Keratinocyte (primary cell): ENCODE results near the gene TBC1D12.

ENCODE experiments used
- CTCF ChIP-seq, 3 experiments: IDR thresholded peaks in 1 of 3; conservative IDR thresholded peaks in 1 of 3; optimal IDR thresholded peaks in 1 of 3; 2 replicates in 2 of 3; 3 replicates in 1 of 3; pipeline versions ENCODE3 to v1.5.1; 2011; ENCODE audit warnings: low read length in 3 of 3, mild to moderate bottlenecking in 3 of 3, moderate library complexity in 2 of 3, control low read depth in 1 of 3, inconsistent platforms in 1 of 3; ENCODE audit not compliant: insufficient read depth in 2 of 3; ENCODE audit errors: extremely low read depth in 1 of 3
- EZH2 ChIP-seq: IDR thresholded peaks from one replicate; pipeline ENCODE4 v1.6.1; 2012; ENCODE audit warnings: inconsistent platforms, mild to moderate bottlenecking, low read length, moderate library complexity

- TF ChIP-seq CTCF (optimal IDR thresholded peaks at IDR 0.05 in 1 of 3, IDR thresholded peaks at IDR 0.05 in 1 of 3, conservative IDR thresholded peaks at IDR 0.05 in 1 of 3; ENCODE audit: extremely low read depth in 1 of 3, insufficient read depth in 2 of 3, low read length in 3 of 3) (no peak), EZH2 (no peak)
Observed at GRCh38 chr10:94355841-94356240, 46.5 kb upstream of the TBC1D12 start.
